ENCODE measurements around the gene COA8. TPM values are rescaled to one million over a fixed set of nuclear protein-coding genes. Genes with fewer than 3 reads are reported as not detected.

Gene COA8
- total and polyA plus RNA-seq, 2 of the 13 experiments (the other 11 are each of a cell fraction or from before 2014, with no cell fraction given), result 10.9 to 25.1 TPM

DNA sequence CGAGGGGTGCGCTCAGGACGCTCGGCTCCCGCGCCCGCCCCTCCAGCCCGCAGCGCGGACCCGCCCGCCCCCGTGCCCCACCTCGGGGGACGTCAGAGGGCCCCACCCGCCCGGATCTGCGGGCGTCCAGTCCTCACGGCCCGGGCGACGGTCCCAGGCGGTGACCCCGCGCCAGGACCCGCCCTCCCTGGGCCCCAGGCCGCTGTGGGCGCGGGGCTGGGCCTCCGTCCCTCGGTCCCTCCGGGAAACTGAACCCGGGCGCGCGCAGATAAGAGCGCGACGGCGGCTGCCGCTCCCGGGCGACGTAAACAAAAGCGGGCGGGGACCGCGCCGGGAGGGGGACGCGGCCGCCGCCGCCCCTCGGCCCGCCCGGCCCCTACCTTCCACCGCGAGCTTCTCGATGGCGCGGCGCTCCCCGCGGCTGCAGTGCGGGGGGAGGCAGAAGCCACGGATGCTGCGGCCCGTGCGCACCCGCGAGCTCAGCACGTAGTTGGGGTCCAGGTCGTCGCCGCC lies 41.3 kb upstream of the COA8 start:
- Histone ChIP-seq H3K27me3 (ENCODE audit: control insufficient read depth in 1 of 2, insufficient read depth in 2 of 2, low read length in 2 of 2) (no peaks in the 10 kb centered on the region), H3K9ac (ENCODE audit: insufficient read depth, low read depth, low read length) (peak overlapping the region; percentile 73; the same call in 1 of the 2 replicates), H3K4me3 (replicated peaks in 1 of 3; ENCODE audit: insufficient read depth in 1 of 3, low read depth in 2 of 3, low read length in 3 of 3) (peak overlapping the region in 2 of 3 experiments; percentile 68 to 81; a peak in 3 of 6 replicates), H3K36me3 (replicated peaks in 1 of 2; ENCODE audit: control insufficient read depth in 1 of 2, insufficient read depth in 2 of 2, low read length in 2 of 2) (peaks cover 0 to 10% of the 10 kb centered on the region in 2 experiments; a peak in 3 of 5 replicates), H2AFZ (ENCODE audit: low read length) (no peak overlapping the region), H3K9me3 (ENCODE audit: low read length) (no peaks in the 10 kb centered on the region), H3K27ac (ENCODE audit: extremely low read length, insufficient read depth, low read length) (no peak overlapping the region), H3K4me2 (ENCODE audit: low read depth, low read length) (peak overlapping the region; percentile 85), H3K79me2 (ENCODE audit: insufficient read depth, low read length) (peaks cover 4% of the 10 kb centered on the region), H4K20me1 (ENCODE audit: insufficient read depth, low read length) (no peaks in the 10 kb centered on the region), H3K4me1 (ENCODE audit: insufficient read depth, low read length) (peaks cover 66% of the 10 kb centered on the region)
- ATAC-seq (no peak), DNase-seq (ENCODE audit: low spot score) (no peak), FAIRE-seq (no peak)
- BruUV-seq (replicated peaks), result no TSS peak
- in situ Hi-C loops (cut with HindIII; ENCODE audit: extremely low pct_ligation_motif_present, low pct_unique_long_range_greater_than_20kb), result no loop called here
- CTCF ChIA-PET (ENCODE audit: low intra/inter-chr PET ratio, low total read pairs), result no interaction called here
- intact Hi-C loops (cut with micrococcal nuclease; ENCODE audit: unreplicated experiment), result no loop called here
- POLR2A ChIA-PET, result interaction anchor here (1.1 kb wide), 1 partner anchor 28 kb away, joined by 6 read pairs; no protein-coding TSS in a partner anchor
- 97% methylated on average over 50 of the region's 77 CpGs for WGBS (ENCODE audit: low lambda C conversion rate)
- TF ChIP-seq TAF15 (IDR thresholded peaks at IDR 0.05; ENCODE audit: low read depth, low read length, poor library complexity, severe bottlenecking) (no peak), ZNF674 (CRISPR knock-in tag; IDR thresholded peaks at IDR 0.05; ENCODE audit: low read depth) (no peak), WIZ (CRISPR knock-in tag; IDR thresholded peaks at IDR 0.05) (no peak), NFRKB (IDR thresholded peaks at IDR 0.05) (no peak), ZNF432 (CRISPR knock-in tag; IDR thresholded peaks at IDR 0.05; ENCODE audit: borderline replicate concordance) (no peak), MEF2D (CRISPR knock-in tag; IDR thresholded peaks at IDR 0.05) (no peak), ZNF10 (CRISPR knock-in tag; IDR thresholded peaks at IDR 0.05; ENCODE audit: borderline replicate concordance, low read depth) (no peak), PRMT3 (CRISPR knock-in tag; IDR thresholded peaks at IDR 0.05; ENCODE audit: borderline replicate concordance, low read depth) (no peak), FOXA1 (IDR thresholded peaks at IDR 0.05) (no peak), FOXA1 (CRISPR knock-in tag; IDR thresholded peaks at IDR 0.05) (no peak), ZNF652 (CRISPR knock-in tag; IDR thresholded peaks at IDR 0.05; ENCODE audit: borderline replicate concordance, low read depth) (no peak), GTF2F1 (IDR thresholded peaks at IDR 0.05; ENCODE audit: low read length) (no peak), GATAD1 (CRISPR knock-in tag; IDR thresholded peaks at IDR 0.05) (no peak), NBN (conservative IDR thresholded peaks at IDR 0.05) (no peak), EEA1 (CRISPR knock-in tag; IDR thresholded peaks at IDR 0.05; ENCODE audit: borderline replicate concordance) (no peak), ZNF792 (CRISPR knock-in tag; IDR thresholded peaks at IDR 0.05) (no peak), CBFB (CRISPR knock-in tag; IDR thresholded peaks at IDR 0.05) (no peak)
- TF ChIP-seq, protein P1, sequence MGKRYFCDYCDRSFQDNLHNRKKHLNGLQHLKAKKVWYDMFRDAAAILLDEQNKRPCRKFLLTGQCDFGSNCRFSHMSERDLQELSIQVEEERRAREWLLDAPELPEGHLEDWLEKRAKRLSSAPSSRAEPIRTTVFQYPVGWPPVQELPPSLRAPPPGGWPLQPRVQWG (CRISPR knock-in tag; IDR thresholded peaks at IDR 0.05; ENCODE audit: borderline replicate concordance, low read depth), result no peak
- TF ChIP-seq, protein P2, sequence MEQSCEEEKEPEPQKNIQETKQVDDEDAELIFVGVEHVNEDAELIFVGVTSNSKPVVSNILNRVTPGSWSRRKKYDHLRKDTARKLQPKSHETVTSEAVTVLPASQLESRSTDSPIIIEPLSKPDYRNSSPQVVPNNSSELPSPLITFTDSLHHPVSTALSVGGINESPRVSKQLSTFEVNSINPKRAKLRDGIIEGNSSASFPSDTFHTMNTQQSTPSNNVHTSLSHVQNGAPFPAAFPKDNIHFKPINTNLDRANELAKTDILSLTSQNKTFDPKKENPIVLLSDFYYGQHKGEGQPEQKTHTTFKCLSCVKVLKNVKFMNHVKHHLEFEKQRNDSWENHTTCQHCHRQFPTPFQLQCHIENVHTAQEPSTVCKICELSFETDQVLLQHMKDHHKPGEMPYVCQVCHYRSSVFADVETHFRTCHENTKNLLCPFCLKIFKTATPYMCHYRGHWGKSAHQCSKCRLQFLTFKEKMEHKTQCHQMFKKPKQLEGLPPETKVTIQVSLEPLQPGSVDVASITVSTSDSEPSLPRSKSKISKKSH (CRISPR knock-in tag; IDR thresholded peaks at IDR 0.05; ENCODE audit: borderline replicate concordance), result no peak
- TF ChIP-seq, protein P3, sequence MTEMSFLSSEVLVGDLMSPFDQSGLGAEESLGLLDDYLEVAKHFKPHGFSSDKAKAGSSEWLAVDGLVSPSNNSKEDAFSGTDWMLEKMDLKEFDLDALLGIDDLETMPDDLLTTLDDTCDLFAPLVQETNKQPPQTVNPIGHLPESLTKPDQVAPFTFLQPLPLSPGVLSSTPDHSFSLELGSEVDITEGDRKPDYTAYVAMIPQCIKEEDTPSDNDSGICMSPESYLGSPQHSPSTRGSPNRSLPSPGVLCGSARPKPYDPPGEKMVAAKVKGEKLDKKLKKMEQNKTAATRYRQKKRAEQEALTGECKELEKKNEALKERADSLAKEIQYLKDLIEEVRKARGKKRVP (CRISPR knock-in tag; IDR thresholded peaks at IDR 0.05), result no peak
- TF ChIP-seq, protein P4, sequence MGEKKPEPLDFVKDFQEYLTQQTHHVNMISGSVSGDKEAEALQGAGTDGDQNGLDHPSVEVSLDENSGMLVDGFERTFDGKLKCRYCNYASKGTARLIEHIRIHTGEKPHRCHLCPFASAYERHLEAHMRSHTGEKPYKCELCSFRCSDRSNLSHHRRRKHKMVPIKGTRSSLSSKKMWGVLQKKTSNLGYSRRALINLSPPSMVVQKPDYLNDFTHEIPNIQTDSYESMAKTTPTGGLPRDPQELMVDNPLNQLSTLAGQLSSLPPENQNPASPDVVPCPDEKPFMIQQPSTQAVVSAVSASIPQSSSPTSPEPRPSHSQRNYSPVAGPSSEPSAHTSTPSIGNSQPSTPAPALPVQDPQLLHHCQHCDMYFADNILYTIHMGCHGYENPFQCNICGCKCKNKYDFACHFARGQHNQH (CRISPR knock-in tag; IDR thresholded peaks at IDR 0.05), result no peak

All from HepG2 (cell line).